H1 (cell line): ENCODE results near the gene WSCD2.

Experiments used
- CREB1 ChIP-seq: IDR thresholded peaks from 2 replicates; pipeline ENCODE4 v1.6.1; 2012; ENCODE audit warnings: inconsistent platforms
- EP300 ChIP-seq, 2 experiments: IDR thresholded peaks; 1 replicate in 1 of 2; 2 replicates in 1 of 2; pipeline ENCODE4 v1.6.1; 2011 to 2012; ENCODE audit warnings: low read depth in 2 of 2, low read length in 2 of 2, mild to moderate bottlenecking in 2 of 2, borderline replicate concordance in 1 of 2, inconsistent platforms in 1 of 2, moderate library complexity in 1 of 2
- GABPA ChIP-seq: IDR thresholded peaks from 2 replicates; pipeline ENCODE4 v1.6.1; 2011; ENCODE audit warnings: mild to moderate bottlenecking, low read length, moderate library complexity, borderline replicate concordance; ENCODE audit not compliant: insufficient read depth
- JUND ChIP-seq: IDR thresholded peaks from 2 replicates; pipeline ENCODE4 v1.6.1; 2011; ENCODE audit warnings: mild to moderate bottlenecking, improper control_type of control experiment, low read length
- MAX ChIP-seq: IDR thresholded peaks from 2 replicates; pipeline ENCODE4 v1.6.1; 2012; ENCODE audit warnings: inconsistent platforms
- POLR2AphosphoS5 ChIP-seq: IDR thresholded peaks from 2 replicates; pipeline ENCODE4 v1.6.1; 2011; ENCODE audit warnings: low read depth, low read length
- SAP30 ChIP-seq: fragments of 300-600 bp; sonication (generic); IDR thresholded peaks from 2 replicates; pipeline ENCODE4 v1.7.1; 2012; ENCODE audit warnings: low read length, moderate library complexity, mild to moderate bottlenecking, inconsistent platforms; ENCODE audit not compliant: insufficient read depth, insufficient replicate concordance
- TF ChIP-seq, protein P1 (sequence below), 3 experiments: IDR thresholded peaks; 1 replicate in 2 of 3; 2 replicates in 1 of 3; pipeline versions ENCODE4 v1.5.1 to v1.6.1; 2011; ENCODE audit warnings: low read length in 3 of 3, mild to moderate bottlenecking in 3 of 3, inconsistent platforms in 2 of 3, low read depth in 1 of 3, moderate library complexity in 1 of 3; ENCODE audit not compliant: insufficient read depth in 1 of 3; ENCODE audit errors: control extremely low read depth in 1 of 3

- TF ChIP-seq, protein P1, sequence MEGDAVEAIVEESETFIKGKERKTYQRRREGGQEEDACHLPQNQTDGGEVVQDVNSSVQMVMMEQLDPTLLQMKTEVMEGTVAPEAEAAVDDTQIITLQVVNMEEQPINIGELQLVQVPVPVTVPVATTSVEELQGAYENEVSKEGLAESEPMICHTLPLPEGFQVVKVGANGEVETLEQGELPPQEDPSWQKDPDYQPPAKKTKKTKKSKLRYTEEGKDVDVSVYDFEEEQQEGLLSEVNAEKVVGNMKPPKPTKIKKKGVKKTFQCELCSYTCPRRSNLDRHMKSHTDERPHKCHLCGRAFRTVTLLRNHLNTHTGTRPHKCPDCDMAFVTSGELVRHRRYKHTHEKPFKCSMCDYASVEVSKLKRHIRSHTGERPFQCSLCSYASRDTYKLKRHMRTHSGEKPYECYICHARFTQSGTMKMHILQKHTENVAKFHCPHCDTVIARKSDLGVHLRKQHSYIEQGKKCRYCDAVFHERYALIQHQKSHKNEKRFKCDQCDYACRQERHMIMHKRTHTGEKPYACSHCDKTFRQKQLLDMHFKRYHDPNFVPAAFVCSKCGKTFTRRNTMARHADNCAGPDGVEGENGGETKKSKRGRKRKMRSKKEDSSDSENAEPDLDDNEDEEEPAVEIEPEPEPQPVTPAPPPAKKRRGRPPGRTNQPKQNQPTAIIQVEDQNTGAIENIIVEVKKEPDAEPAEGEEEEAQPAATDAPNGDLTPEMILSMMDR (IDR thresholded peaks at IDR 0.05; ENCODE audit: control extremely low read depth in 1 of 3, insufficient read depth in 1 of 3, low read depth in 1 of 3, low read length in 3 of 3), result no peak
- no peak for TF ChIP-seq MAX
- no peak for TF ChIP-seq POLR2AphosphoS5
- no peak for TF ChIP-seq GABPA
- no peak for TF ChIP-seq EP300 (IDR thresholded peaks at IDR 0.05; ENCODE audit: borderline replicate concordance in 1 of 2, low read depth in 2 of 2, low read length in 2 of 2)
- no peak for TF ChIP-seq SAP30
- no peak for TF ChIP-seq CREB1
- no peak for TF ChIP-seq JUND
These were observed 18.2 kb downstream of the WSCD2 start for GRCh38 chr12:108147279-108147678.
